Immature natural killer cell (primary cell): ENCODE data around the gene SULT1A2. TPM values are rescaled to one million over a fixed set of nuclear protein-coding genes. Genes with fewer than 3 reads are reported as not detected.
"Not testable (repeated sequence)": the region's sequence is repeated elsewhere in the genome, so short reads cannot be mapped to it uniquely, and the experiment has no call there.

Experiments used
- DNase-seq, 3 donors: peaks; one replicate each; pipeline ENCODE4 v3.0.0; 2022; ENCODE audit warnings: mixed read lengths in 1 of 3
- H3K27ac Mint-ChIP-seq, 6 donors: one replicate each; pipeline ENCODE4 v1.8.0; 2020; ENCODE audit warnings: mixed read lengths in 6 of 6, mild to moderate bottlenecking in 5 of 6, inconsistent platforms in 4 of 6, moderate library complexity in 3 of 6
- H3K27me3 Mint-ChIP-seq, 3 donors: one replicate each; pipeline ENCODE4 v1.8.0; 2020 to 2021; ENCODE audit warnings: low read depth in 3 of 3, mild to moderate bottlenecking in 3 of 3, mixed read lengths in 3 of 3, moderate library complexity in 3 of 3, inconsistent platforms in 1 of 3
- H3K36me3 Mint-ChIP-seq, 3 donors: one replicate each; pipeline ENCODE4 v1.8.0; 2020; ENCODE audit warnings: mixed read lengths in 3 of 3, inconsistent platforms in 2 of 3, mild to moderate bottlenecking in 2 of 3
- H3K4me1 Mint-ChIP-seq, 2 donors: one replicate each; pipeline ENCODE4 v1.8.0; 2020; ENCODE audit warnings: inconsistent platforms in 2 of 2, mild to moderate bottlenecking in 2 of 2, mixed read lengths in 2 of 2, moderate library complexity in 1 of 2
- H3K4me3 Mint-ChIP-seq, 5 donors: one replicate each; pipeline ENCODE4 v1.8.0; 2020; ENCODE audit warnings: mild to moderate bottlenecking in 5 of 5, mixed read lengths in 5 of 5, inconsistent platforms in 3 of 5, moderate library complexity in 3 of 5
- H3K9me3 Mint-ChIP-seq, 6 donors: one replicate each; pipeline ENCODE4 v1.8.0; 2020; ENCODE audit warnings: mild to moderate bottlenecking in 6 of 6, mixed read lengths in 6 of 6, inconsistent platforms in 4 of 6, moderate library complexity in 3 of 6
- polyA plus RNA-seq, 3 donors: library from polyadenylated mRNA; unstranded; fragments of 300-500 nt; fragmentation: Illumina TruSeq; gene quantifications; one replicate each; pipeline ENCODE4 v1.2.3, GENCODE V29; 2021

SULT1A2 gene
- polyA plus RNA-seq = under 1 TPM in 1 of 3 donors, not detected in 2; 0.44 TPM

GRCh38 chr16:28596840-28597691 is at the start of gene SULT1A2:
Gene SULT1A2, minus strand, starts transcription at chr16:28597050. Its CDS starts 1,120 bp downstream, at chr16:28595930.
- H3K9me3 Mint-ChIP-seq = no peaks in the 10 kb centered on the region
- peaks cover 0 to 6% of the 10 kb centered on the region in 2 donors for H3K4me1 Mint-ChIP-seq
- H3K36me3 Mint-ChIP-seq = no peaks in the 10 kb centered on the region
- DNase-seq = no peak
- H3K27ac Mint-ChIP-seq = peak within 1 kb of the TSS in 1 of 6 donors; percentile 30
- no peak within 1 kb of the TSS for H3K4me3 Mint-ChIP-seq
- peaks cover 0 to 2% (median 0%) of the 10 kb centered on the region in 3 donors for H3K27me3 Mint-ChIP-seq

GRCh38 chr16:28639959-28640358 is 43.1 kb upstream of the SULT1A2 start:
- not testable (repeated sequence) for H3K4me3 Mint-ChIP-seq, H3K4me1 Mint-ChIP-seq, H3K27ac Mint-ChIP-seq, H3K27me3 Mint-ChIP-seq, H3K36me3 Mint-ChIP-seq, DNase-seq, H3K9me3 Mint-ChIP-seq

- not testable (repeated sequence) for H3K4me1 Mint-ChIP-seq, H3K4me3 Mint-ChIP-seq, H3K9me3 Mint-ChIP-seq, H3K36me3 Mint-ChIP-seq, H3K27ac Mint-ChIP-seq, DNase-seq, H3K27me3 Mint-ChIP-seq
Observed at GRCh38 chr16:28638359-28638758, 41.5 kb upstream of the SULT1A2 start.

- not testable (repeated sequence) for H3K4me3 Mint-ChIP-seq, H3K27ac Mint-ChIP-seq
Observed at GRCh38 chr16:28637765-28638164, 40.9 kb upstream of the SULT1A2 start, which contains the start of gene NPIPB8. Gene NPIPB8, plus strand, starts transcription at chr16:28638065. Its CDS starts 296 bp downstream, at chr16:28638361.

GRCh38 chr16:28636093-28636823 is 39.4 kb upstream of the SULT1A2 start:
- not testable (repeated sequence) for H3K27ac Mint-ChIP-seq, H3K9me3 Mint-ChIP-seq, DNase-seq, H3K27me3 Mint-ChIP-seq, H3K4me3 Mint-ChIP-seq, H3K36me3 Mint-ChIP-seq, H3K4me1 Mint-ChIP-seq

More at GRCh38 chr16:28637765-28638164, 40.9 kb upstream of the SULT1A2 start, which contains the start of gene NPIPB8:
- DNase-seq, H3K27me3 Mint-ChIP-seq, H3K4me1 Mint-ChIP-seq, H3K36me3 Mint-ChIP-seq, H3K9me3 Mint-ChIP-seq: not testable (repeated sequence)

GRCh38 chr16:28630905-28631304 is 34.1 kb upstream of the SULT1A2 start:
- not testable (repeated sequence) for H3K4me3 Mint-ChIP-seq, H3K9me3 Mint-ChIP-seq, DNase-seq

GRCh38 chr16:28623172-28623711 is 26.4 kb upstream of the SULT1A2 start:
- peaks cover 0 to 7% (median 2%) of the 10 kb centered on the region in 3 donors for H3K27me3 Mint-ChIP-seq
- peak overlapping the region in 2 of 6 donors; percentile 48 to 60 for H3K27ac Mint-ChIP-seq
- DNase-seq = peak; percentile 20 to 55 (median 29)
- no peaks in the 10 kb centered on the region for H3K36me3 Mint-ChIP-seq
- H3K4me1 Mint-ChIP-seq = peaks cover 12 to 17% of the 10 kb centered on the region in 2 donors
- H3K9me3 Mint-ChIP-seq = no peaks in the 10 kb centered on the region
- peak overlapping the region; percentile 73 to 83 (median 80) for H3K4me3 Mint-ChIP-seq

More at GRCh38 chr16:28630905-28631304, 34.1 kb upstream of the SULT1A2 start:
- not testable (repeated sequence) for H3K27ac Mint-ChIP-seq, H3K4me1 Mint-ChIP-seq, H3K36me3 Mint-ChIP-seq, H3K27me3 Mint-ChIP-seq

- Mint-ChIP-seq H3K4me1 (peaks cover 12 to 17% of the 10 kb centered on the region in 2 donors), H3K4me3 (peak overlapping the region; percentile 73 to 83 (median 80)), H3K27ac (peak overlapping the region in 4 of 6 donors; percentile 34 to 73 (median 42))
- H3K36me3 Mint-ChIP-seq, DNase-seq, H3K9me3 Mint-ChIP-seq, H3K27me3 Mint-ChIP-seq: not testable (repeated sequence)
Observed at GRCh38 chr16:28622532-28623171, 25.8 kb upstream of the SULT1A2 start.

GRCh38 chr16:28621481-28622155 is 24.8 kb upstream of the SULT1A2 start:
- no peaks in the 10 kb centered on the region for H3K9me3 Mint-ChIP-seq
- H3K4me1 Mint-ChIP-seq = peaks cover 12 to 17% of the 10 kb centered on the region in 2 donors
- no peak for DNase-seq
- H3K4me3 Mint-ChIP-seq = peak overlapping the region in 4 of 5 donors; percentile 23 to 79 (median 60)
- H3K27ac Mint-ChIP-seq = peak overlapping the region in 5 of 6 donors; percentile 26 to 73 (median 42)
- H3K36me3 Mint-ChIP-seq = peaks cover 0 to 4% (median 0%) of the 10 kb centered on the region in 3 donors
- peaks cover 0 to 7% (median 2%) of the 10 kb centered on the region in 3 donors for H3K27me3 Mint-ChIP-seq

GRCh38 chr16:28620316-28620715 is 23.5 kb upstream of the SULT1A2 start:
- H3K27me3 Mint-ChIP-seq, H3K4me3 Mint-ChIP-seq, H3K9me3 Mint-ChIP-seq, H3K36me3 Mint-ChIP-seq, DNase-seq, H3K27ac Mint-ChIP-seq: not testable (repeated sequence)
- peaks cover 12 to 22% of the 10 kb centered on the region in 2 donors for H3K4me1 Mint-ChIP-seq

- Mint-ChIP-seq H3K4me1 (peaks cover 9 to 19% of the 10 kb centered on the region in 2 donors), H3K27me3 (peaks cover 0 to 4% (median 2%) of the 10 kb centered on the region in 3 donors), H3K36me3 (peaks cover 0 to 4% (median 0%) of the 10 kb centered on the region in 3 donors), H3K9me3 (no peaks in the 10 kb centered on the region), H3K27ac (no peak overlapping the region), H3K4me3 (no peak overlapping the region)
- DNase-seq = no peak
Observed at GRCh38 chr16:28617874-28618273, 21.0 kb upstream of the SULT1A2 start.

- H3K36me3 Mint-ChIP-seq = peaks cover 0 to 4% (median 0%) of the 10 kb centered on the region in 3 donors
- H3K4me1 Mint-ChIP-seq = peaks cover 0 to 7% of the 10 kb centered on the region in 2 donors
- no peak overlapping the region for H3K4me3 Mint-ChIP-seq
- no peak overlapping the region for H3K27ac Mint-ChIP-seq
- H3K9me3 Mint-ChIP-seq = no peaks in the 10 kb centered on the region
- DNase-seq = no peak
- peaks cover 0 to 2% (median 1%) of the 10 kb centered on the region in 3 donors for H3K27me3 Mint-ChIP-seq
Observed at GRCh38 chr16:28616636-28617035, 19.8 kb upstream of the SULT1A2 start.

- H3K4me3 Mint-ChIP-seq, DNase-seq, H3K36me3 Mint-ChIP-seq, H3K27me3 Mint-ChIP-seq, H3K9me3 Mint-ChIP-seq, H3K4me1 Mint-ChIP-seq, H3K27ac Mint-ChIP-seq: not testable (repeated sequence)
Observed at GRCh38 chr16:28616224-28616577, 19.4 kb upstream of the SULT1A2 start.
